GM15510 (cell line): ENCODE data around the gene GCN1.

Experiments used
- POLR2A ChIP-seq: IDR thresholded peaks from 3 replicates; pipeline ENCODE4 v1.6.1; 2011; ENCODE audit warnings: borderline replicate concordance; ENCODE audit not compliant: insufficient read length; ENCODE audit errors: extremely low read depth

The GCN1 gene

DNA sequence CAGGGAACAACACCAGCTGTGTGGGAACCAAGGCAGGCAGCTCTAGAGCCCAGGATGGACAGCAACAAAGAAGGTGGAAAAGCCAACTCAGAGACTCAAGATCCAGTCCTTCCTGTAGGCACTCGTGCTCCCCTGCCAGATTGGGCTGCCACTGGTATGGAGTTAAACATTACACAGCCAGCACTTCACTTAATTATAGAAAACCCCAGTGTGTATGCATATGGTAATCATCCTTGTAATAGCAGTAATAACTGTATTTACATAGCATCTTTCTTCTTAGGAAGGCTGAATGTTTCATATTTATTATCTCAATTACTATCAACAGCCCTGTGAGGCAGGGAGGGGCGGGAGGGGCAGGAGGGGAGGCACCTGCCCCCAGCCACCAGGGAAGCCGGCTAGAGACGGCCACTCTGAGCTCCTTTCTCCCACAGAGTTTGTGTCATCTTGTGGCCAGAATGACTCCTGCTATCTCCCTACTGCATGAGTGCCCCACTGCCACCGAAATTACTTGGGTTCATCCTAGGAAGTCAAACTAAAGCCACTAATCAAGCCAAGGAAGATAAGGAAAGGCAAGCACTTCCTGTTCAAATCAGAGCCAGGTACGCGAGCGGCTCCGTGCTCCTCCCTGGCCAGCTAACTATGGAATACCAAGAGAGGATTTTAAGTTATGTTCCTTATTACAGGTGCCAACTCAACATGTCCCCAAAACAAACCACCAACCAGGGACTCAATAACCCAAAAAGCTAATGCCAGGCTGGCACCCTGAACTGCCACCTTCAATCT lies 62.3 kb downstream of the GCN1 start:
- no peak for TF ChIP-seq POLR2A

DNA sequence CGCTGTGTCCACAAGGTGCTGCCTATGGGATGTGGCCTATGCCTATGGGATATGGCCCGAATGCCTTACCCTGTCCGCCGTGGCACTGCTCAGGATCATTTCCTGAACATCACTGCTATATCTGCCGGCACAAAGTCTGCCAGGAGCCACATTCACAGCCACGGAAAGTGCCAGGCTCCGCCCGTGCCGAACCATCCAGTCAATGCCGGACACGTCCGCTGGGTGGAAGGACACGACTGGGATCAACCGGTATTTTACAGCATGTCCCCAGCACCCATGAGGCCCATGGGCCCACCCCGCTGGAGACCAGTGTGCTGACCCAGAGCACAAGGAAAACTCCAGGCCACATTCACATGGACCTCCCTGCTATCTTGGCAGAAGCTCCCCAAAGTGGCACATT lies 63.4 kb downstream of the GCN1 start:
- no peak for TF ChIP-seq POLR2A

DNA sequence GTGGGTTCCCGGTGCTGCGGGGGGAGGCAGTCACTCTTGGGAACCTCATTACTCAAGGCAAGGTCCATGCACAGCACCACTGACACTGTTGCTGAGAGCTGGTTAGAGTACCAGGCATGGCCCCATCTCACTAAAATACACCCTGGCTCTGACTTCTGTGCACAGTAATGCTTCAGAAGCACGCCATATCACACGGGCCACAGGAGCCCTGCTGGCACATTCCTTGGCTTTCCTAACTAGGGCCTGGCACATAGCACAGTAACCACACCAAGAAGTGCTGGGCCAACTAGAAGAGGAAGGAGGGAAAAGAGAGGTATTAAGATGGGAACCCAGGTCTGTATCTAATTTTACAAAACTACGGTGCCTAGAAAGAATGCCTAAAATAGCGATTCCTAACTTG lies 64.5 kb downstream of the GCN1 start:
- TF ChIP-seq POLR2A, result no peak

DNA sequence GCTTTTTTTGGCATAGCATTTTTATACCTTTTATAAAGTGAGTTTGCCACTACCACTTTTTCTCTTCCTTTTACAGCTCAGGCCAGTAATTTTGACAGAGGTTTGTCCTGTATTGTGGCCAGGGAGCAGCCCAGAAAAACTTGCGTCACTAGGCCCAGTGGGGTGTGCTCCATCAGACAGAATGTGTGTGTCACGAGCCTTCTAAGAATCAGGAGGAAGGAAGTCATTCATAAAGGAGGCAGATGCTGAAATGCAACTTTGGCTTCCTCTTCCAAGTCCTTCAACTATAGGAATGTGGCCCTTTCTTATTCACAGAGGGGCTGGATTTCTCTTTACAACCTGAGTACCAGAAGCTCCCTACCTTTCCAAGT lies 67.9 kb downstream of the GCN1 start:
- no peak for TF ChIP-seq POLR2A

DNA sequence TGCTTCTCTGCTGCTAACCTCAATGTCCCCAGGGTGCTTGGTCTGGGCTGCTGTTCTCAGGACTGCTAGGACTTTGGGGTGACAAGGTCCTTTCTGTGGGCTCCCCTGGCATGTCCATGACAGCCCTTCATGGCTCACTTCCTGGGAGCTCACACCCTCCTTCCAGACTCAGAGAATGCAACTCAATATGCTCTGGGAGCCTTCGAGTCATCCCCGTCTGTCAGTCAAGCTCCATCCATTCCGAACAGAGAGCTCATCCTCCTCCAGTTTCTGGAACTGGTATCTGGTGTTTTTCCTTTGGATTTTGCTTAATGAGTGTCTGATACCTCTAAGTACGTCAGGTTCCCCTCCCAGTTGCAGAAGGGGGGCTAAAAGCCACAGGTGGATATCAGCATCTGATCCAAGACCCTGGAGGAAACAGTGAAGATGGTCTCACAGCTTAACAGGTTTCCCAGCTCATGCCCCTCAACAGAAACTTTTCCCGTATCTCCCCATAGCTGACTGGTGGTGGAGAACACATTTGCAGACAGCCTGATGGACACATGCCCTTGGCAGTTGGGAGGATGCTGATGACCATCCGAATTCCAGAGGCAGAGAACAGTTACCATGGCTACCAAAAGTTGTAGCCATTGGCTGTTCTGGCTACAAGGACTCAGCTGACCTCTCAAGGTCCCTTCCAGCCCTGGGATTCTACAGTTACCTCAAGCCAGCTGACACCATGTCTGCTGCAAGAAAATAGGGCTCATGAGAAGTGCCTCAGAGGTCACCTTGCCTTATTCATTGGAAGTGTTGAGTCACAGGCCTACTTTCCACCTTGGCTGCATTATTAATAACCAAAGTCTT lies 68.5 kb downstream of the GCN1 start:
- TF ChIP-seq POLR2A, result no peak

DNA sequence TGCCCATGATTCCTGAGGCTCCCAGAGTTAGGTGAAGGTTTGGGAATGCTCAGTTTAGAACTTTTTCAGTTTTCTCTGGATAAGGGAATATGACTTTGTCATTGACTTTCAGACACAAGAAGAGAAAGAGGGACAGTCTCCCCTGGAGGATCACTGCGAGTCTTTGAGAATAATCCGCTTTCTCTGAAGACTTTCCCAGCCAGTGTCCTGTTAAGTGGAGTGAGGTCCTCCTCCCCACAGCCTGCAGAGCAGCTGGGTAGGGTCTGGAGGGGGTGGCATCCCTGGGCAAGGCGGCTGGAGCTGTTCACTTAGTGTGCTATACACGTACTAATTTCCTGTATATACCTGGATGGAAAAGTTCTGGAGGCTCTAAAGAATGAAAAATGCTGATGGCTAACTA lies 69.5 kb downstream of the GCN1 start:
- TF ChIP-seq POLR2A, result no peak

DNA sequence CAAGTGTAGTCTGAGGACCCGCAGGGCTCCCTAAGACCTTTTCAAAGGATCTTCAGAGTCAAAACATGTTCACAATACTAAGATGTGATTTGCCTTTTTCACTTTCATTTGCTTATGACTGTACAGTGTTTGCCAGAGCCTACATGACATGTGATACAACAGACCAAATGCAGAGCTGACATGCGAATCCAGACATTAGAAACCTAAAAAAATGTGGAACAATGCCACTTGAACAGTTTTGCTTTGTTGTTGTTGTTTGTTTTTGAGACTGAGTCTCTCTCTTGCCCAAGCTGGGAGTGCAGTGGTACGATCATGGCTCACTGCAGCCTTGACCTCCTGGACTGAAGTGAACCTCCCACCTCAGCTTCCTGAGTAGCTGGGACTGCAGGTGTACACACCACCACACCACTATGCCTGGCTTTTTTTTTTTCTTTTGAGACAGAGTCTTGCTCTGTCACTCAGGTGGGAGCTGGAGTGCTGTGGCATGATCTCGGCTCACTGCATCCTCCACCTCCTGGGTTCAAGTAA lies 72.7 kb downstream of the GCN1 start:
- no peak for TF ChIP-seq POLR2A

DNA sequence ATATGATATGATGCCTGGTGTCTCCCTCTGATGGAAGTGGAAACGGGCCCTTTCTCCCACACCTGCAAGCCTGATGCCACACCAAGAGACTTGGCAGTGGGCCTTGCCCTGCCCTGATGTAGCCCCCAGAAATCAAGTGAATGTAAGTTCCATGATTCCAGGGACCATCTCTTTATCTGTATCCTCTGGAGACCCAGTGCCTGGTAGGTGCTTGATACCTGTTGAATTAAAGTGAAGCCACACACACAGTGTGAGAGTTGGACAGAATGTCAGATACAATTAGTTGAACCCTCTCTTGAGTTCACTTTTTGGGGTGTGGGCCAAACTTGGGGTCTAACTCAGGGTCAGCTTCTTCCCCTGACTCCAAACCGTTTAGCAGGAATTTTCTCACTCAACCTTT lies 73.2 kb downstream of the GCN1 start:
- TF ChIP-seq POLR2A, result peak; percentile 18

DNA sequence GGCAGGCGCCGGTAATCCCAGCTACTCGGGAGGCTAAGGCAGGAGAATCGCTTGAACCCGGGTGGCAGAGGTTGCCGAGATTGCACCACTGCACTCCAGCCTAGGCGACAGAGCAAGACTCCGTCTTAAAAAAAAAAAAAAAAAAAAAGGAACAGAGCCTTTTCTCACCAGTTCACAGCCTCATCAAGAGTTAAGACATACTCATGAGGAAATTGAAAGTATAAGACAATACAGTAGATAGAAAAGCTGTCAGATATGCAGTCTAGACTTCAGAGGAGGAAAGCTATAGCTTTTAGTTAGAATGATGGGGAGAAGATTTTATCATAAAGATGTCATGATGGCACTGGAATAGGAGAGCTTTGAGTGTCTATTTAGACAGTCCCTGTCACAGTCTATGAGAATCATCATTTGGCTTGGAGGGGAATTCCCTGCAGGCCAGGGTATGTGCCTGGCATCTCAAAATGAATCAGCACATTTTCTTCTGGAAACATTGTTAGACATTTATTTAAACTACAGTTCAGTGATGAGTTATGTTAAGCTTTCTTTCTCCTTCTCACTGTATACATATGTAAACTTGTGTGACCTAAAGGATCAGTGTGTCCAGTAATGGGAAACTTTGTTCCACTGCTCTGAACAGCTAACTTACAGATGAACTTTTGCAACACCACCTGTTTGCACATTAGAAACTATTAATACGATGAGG lies 75.1 kb downstream of the GCN1 start:
- no peak for TF ChIP-seq POLR2A

DNA sequence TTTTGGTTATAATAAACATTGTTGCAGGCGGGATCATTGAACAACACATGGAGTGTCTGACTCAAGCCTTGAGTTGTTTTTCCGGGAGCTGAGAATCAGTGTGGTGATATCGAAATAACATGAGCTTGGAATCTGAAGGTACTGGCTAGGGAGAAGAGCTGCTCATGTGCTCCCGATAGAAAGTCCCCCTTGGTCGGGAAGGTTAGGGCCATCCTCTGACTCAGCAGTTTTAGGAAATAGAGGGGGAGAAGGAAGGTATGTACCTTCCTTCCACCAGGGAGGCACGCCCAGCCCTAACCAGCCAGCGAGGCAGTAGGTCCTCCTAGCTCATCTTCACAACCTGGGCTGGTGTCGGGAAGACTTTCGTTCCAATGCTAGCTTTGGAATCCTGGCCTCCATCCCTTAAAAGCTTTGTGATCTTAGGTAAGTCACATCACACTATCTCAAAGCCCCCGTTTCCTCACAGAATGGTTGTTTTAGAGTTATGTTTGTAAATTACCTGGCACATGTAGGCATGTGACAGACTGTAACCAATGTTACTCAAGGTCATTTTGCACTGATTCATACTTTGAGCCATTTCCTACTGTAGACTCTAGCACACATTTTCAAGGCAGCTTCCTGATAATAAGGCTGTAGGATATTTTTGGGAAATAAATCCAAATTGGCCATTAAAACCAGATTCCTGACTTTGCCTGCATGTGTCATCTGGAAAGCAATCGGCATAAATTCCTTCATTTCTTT lies 76.0 kb downstream of the GCN1 start:
- no peak for TF ChIP-seq POLR2A

DNA sequence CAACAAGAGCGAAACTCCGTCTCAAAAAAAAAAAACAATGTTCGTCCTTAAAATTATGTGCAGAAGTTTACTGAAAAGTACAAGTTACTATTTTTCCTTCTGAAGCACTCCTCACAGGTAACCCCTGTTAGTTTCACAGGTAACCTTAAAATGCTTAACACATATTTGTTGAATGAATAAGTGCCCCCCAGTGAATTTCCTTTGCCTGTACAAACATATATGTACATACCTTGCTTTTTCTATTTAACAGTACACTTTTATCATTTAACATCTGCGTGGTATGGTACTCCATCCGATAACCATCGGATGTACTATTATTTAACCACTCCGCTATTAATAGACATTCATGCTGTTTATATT lies 76.6 kb downstream of the GCN1 start:
- no peak for TF ChIP-seq POLR2A

DNA sequence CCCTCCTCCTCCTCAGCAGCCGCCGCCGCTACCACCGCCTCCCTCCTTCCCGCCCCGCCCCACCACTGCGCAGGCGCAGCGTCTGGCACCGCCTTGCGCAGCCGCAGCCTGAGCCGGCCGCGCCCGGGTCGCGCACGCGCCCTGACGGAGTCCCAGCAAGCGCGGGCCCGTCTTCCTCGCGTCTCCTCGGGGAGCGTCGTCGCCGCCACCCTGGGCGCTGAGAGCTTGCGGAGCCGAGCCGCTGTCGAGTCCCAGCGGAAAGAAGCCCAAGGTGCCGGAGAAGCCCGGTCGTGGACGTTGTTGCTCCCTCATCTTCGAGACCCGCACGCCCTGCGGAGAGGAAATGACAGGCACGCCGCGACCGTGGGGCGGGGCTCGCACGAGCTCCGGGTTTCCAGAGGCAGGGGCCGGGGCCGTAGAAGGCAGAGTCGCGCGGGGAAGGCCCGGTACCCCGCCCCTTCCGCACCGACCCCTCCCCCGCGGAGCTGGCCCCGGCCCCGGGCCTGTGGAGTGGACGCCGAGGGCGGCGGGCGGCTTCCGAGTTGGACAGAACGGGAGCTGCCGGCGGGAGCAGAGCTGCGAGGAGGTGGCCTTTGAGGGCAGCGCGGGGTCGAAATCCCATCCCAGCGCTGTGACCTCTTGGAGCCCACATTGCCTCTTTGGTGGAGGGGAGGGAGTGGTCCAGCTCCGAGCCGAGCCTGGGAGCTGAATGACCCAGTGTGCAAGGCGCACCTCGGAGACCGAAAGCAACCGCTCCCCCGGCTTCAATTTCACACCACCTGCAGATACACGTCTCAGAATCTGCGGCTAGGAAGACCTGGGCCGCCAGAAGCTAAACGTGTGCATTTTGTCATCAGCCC lies 77.5 kb downstream of the GCN1 start:
- peak; percentile 83 for TF ChIP-seq POLR2A

DNA sequence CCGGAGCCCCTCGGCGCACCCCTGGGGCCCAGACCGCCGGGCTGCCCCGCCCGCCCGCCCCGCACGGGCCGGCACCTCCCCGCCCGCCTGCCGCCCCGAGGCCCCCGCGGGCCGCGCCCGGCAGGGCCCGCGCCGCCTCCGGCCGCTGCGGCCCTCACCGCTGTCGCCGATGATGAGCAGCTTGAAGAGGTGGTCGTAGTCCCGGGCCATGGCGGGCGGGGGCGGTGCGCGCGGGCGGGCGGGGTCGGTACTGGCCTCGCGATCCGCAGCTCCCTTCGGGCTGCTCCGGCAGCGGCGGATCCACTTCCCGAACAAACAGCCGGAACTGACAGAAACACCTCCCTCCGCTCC lies 78.1 kb downstream of the GCN1 start, which contains the start of gene RAB35:
RAB35 (minus strand) TSS at position 313 of the 351 bp plus-strand sequence; CDS start at position 210, 103 bp downstream.
- TF ChIP-seq POLR2A, result no peak
